NCI-H146 treated with DMSO at 0.1 percent for 48 hours (cell line): ENCODE data around the gene CLN6.
"Not testable (repeated sequence)": the region's sequence is repeated elsewhere in the genome, so short reads cannot be mapped to it uniquely, and the experiment has no call there.

Experiments
- DNase-seq: peaks from one replicate; lab custom pipeline; 2025; ENCODE audit not compliant: unreplicated experiment; lab: John Stamatoyannopoulos, UW

CLN6 gene

DNA sequence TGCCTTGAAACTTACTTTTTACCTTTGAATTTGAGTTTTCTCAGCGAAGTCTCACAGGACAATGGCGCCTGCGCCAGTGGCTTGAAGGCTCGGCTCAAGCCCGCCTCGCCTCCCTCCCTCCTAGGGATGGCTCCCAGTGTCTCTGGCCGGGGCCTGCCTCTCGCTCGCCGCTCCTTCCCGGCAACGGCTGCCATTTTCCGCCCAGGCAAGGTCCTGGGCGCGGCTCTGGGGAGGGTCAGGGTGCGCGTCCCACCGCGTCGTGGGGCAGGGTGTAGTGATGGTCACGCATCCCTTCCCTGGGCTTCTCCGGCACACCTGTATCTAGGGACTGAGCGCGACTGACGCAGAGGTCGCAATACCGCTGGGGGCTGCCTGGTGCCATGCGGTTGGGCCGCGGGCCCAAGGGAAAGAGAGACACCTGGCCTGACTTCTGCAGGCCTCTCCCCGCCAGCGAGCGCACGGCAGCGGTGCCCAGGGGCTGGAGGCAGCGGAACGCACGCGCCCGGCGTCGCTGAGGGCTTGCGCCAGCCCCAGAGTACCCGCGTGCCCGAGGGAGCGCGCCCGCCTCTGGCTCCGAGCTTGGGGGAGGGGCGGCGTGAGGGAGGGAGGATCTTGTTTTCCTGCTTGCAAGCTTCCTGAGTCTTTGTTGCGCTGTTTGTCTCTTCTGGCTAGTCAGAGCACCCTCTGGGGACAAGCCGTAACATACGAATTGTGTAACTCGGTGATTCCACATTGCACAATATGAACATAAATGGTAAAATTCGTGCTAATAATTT is 27.3 kb upstream of the CLN6 start:
- DNase-seq: peak; percentile 75

DNA sequence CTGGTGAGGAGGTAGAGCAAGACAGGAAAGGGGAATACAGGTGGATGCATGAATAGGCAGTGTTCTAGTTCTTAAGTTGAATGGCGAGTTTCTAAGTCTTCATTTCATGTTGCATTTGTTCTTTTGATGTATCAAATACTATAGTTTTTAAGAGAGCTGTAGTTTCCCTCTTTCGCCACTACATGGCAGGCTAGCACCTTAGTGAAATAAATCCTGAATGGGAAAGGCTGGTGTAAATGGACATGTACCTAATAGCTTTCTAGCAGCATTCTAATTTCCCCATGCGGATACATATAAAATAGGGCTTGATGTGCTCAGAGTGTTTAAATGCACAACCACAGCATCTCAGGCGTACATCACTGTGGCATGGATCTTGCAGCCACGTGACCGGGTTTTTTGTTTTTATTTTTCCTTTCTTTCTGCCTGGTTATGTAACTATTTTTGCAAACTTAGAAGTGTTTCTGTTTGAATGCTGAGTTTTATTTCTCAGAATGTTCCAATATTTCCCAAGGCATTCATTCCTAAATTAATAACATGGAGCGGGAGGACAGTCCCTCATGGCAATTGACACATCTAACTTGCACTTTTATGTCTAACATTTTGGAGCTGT is 23.5 kb upstream of the CLN6 start:
- DNase-seq: peak; percentile 51

DNA sequence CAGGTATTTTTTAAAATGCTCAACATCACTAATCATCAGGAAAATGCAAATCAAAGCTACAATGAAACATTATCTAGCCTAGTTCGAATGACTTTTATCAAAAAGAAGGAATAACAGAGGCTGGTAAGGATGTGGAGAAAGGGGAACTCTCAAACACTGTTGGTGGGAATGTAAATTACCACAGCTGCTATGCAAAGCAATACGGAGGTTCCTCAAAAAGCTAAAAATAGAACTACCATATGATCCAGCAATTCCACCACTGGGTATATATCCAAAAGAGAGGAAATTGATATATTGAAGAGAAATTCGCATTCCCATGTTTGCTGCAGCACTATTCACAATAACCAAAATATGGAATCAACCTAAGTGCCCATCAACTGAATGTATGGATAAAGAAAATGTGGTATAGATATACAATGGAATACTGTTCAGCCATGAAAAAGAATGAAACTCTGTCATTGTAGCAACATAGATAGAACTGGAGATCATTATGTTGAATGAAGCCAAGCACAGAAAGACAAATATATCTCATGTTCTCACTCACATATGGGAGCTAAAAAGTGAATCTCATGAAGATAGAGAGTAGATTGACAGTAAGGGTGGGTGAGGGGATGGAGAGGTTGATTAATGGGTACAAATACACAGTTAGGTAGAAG is 19.7 kb upstream of the CLN6 start:
- DNase-seq: no peak

DNA sequence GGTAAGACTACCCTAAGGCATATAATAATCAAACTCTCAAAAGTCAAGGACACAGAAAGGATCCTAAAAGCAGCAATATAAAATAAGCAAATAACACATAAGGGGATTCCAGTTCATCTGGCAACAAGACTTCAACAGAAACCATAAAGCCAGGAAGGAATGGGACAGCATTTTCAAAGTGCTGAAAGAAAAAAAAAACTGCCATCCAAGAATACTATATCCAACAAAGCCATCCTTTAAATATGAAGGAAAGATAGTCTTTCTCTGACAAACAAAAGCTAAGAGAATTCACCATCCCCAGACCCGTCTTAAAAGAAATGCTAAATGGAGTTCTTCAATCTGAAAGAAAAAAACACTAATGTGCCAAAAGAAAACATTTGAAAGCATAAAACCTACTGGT is 14.7 kb upstream of the CLN6 start:
- no peak for DNase-seq

DNA sequence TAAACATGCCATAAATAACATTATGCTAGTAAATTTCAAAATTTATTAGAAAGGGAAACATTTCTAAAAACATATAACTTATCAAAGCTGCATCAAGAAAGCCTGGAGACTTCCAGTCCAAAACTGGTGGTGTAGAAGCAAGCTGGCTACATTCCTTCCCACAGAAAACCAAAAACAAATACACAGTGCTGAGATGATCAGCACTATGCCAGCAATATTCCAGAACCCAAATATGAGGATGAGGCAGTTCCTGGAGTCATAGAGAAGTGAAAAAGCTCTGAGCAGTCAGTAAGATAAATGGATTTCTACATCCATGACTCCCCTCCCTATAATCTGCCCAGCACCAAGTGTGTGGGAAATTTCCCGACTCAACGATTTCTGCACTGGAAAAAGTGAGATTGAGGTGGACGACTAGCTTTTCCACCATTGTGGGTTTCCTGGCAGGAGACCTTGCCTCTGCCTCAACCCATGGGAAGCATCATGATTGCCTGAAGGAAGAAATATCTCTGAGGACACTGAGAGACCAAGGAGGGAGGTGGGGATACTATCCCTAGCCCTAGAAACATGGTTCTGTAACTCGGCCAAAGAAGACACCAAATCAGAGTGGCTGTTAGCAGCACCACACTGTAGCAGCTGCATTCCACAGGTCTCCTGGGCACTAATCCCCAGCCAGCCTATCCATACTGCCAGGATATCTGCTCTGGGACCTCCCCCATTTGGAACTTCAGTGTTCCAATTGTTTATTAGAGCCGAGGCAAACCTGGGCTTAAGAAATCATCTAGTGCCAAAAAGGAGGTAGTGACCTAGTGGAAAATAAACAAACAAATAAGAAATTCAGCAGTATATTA is 11.8 kb upstream of the CLN6 start:
- no peak for DNase-seq

DNA sequence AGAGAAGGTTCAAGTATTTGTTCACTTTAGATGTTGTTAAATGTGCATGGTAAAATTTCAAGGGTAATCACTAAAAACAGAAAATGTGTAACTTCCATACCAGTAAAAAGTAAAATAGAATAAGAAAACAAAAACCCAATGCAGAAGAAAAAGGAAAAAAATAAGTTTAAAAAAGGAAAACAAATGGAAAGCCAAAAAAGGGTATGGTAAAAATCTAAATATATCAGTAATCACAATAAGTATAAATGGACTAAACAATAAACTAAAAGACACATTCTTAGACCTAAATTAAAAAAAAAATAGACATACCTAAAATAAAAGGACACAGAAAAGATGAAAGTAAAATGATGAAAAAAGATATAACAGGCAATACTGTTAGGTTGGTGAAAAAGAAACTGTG is 9.5 kb upstream of the CLN6 start:
- no peak for DNase-seq

DNA sequence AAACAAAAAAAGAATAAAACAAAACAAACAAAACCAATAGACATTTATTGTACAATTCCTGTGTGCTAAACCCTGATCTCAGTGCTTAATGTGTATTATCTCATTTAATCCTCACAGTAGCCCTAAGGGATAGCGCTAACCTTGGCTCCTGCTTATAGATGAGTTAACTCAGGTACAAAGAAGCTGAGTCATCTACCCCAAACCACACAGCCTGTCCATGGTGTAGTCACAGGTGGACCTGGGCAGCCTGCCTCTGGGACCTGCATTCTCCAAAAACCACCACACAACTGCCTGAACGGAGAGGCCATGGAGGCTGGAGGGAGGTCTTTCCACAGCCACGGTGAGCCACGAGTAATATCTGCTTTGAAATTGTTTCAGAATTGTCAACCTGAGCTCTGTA is 5.5 kb upstream of the CLN6 start:
- no peak for DNase-seq

DNA sequence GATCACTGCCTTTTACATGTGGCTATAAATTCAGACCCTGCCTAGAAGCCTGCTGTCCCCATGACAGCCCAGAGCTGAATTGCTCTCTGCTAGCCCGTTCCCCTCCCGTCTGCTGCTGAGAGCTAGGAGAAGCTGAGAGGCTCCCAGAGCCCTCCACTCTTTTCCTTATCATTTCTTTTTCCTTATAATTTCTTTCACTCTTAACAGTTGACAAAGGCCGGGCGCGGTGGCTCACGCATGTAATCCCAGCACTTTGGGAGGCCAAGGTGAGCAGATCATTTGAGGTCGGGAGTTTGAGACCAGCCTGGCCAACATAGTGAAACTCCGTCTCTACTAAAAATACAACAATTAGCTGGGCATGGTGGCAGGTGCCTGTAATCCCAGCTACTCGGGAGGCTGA is 5.0 kb upstream of the CLN6 start:
- DNase-seq: not testable (repeated sequence)

DNA sequence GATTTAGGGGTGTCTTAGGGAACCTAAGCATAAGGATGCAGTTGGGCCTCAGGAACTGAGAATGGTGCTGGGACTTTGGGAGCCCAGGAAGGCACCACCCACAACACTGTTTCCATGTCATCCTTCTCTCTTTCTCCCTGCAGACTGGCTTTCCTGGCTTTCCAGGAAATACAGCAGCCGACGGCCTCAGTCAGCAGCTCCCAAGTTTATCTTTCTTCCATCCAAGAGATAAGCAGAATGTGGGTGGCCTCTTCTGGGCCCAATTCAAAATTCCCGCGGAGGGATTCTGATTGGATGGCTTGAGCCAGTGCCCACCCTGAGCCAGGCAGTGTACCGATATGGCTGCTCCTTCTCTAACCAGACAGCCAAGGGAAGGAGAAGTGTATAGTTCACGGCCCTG is 4.5 kb upstream of the CLN6 start:
- DNase-seq: no peak

DNA sequence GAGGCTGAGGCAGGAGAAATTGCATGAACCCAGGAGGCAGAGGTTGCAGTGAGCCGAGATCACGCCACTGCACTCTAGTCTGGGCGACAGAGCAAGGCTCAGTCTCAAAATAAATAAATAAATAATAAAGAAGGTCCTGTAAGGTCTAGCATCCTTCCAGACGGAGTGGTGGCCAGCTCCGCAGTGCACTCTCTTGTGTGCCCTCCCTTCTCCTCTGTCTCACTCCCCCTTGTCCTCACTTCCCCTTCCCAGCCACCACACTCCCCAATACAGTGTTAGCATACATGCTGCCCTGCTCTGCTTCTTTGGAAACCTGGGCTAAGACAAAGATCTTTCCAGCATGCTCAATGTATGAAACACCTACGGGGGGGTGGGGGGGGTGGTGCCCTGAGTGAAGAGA is 3.4 kb upstream of the CLN6 start:
- no peak for DNase-seq

DNA sequence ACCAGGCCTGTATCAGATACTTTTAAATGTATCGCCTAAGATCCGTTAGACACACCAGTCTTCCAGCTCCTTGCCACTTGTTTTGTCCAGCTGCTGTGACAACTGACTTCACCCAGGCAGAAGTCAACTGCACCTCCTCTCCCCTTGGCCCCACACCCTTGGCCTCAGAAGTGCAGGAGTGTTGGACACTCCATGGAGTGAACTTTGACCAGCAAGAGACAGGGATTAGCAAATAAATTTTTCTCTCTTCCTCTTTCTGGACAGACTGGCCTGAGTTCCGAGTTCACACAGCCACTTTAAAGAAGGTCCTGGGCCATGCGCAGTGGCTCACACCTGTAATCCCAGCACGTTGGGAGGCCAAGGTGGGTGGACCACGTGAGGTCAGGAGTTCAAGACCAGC is 2.9 kb upstream of the CLN6 start:
- no peak for DNase-seq

DNA sequence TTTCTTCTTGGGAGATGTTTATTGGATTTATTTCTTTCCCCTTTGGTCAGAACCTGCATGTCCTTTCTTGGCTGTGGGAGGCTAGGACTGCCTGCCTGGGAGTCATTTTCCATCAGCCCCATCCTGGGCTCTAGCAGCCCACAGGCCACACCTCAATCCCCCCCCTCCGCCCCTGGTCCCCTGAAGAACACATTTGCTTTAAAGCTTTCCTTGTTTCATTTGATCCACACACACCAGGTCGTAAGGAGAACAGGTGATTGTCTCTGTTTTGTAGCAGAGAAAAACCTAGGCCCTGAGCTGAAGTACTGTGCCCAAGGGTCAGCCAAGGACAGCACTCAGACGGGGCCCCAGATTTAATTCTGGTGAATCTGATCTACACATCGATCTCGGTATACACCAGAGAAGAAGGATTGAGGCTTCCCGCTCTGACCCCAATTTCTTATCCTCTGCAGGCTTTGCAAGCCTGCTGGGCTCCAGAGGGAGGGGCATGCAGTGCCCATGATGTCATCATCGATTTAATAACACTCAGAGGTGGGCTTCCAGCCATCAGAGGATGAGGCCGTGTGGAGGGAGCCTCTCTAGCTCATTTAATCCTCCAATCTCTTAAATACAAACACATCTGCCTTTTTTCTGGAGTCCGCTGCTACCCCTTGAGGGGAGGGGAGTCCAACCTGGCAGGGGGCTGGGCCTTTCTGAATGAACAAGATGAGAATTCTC is 1.7 kb upstream of the CLN6 start:
- DNase-seq: no peak

DNA sequence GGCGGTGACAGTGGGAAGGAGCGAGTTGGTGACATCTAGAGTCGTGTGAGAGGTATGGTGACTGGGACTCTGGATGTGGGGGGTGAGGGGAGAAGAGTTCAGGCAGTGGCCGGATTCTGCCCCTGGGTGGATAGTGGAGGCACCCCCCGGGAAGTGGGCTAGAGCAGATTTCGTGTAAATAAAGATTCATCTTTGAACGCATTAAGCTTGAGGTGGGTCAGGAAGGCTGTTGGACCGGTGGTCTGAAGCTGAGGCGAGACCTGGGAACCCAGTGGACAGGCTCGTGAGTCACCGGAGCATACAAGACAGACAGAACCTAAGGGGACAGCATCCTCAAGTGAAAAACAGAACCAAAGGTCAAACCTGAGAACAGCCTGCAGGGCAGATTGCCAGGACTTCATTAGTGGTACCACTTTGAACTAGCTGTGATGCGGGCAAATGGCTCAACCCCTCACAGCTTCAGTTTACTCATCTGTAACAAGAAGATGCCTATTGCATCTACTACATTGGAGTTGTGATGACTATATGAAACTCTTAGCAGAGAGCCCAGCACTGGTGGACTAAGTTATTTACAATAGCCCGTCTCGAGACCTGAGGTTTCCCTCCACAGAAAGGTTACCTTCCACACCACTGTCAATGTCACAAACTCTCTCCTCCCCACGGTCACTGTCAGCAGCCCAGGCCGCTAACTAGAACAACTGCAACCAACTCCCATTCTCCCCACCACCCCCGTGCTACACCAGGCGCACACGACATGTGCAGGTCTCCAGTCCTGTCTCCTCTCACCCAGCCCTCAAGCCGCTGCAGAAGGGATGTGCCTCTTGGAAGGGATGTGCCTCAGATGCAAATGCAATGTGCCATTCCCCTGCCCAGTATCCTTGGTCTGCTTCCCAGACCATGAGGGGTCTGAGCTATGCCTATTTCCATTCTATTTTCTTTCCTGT is 901 bp upstream of the CLN6 start:
- DNase-seq: no peak

DNA sequence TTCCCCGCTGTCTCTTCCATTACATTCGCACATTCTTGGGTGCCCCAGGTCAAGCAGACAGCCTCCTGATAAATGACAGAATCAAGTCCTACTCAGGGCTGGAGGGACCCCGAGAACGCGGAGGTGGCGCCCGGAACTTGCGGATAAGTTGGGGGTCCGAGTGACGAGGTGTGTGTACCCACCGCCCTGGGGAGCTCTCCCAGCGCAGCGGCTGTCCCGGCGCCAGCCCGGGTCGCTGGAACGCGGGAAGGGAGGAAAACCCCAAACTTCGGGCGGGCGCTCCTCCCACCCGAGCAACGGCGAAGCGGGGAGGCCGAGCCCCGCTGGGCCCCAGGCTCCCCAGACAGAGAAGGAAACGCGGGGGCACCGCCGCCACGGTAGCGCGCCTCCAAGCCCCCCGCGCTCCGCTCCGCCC is 550 bp downstream of the CLN6 start:
- no peak for DNase-seq

DNA sequence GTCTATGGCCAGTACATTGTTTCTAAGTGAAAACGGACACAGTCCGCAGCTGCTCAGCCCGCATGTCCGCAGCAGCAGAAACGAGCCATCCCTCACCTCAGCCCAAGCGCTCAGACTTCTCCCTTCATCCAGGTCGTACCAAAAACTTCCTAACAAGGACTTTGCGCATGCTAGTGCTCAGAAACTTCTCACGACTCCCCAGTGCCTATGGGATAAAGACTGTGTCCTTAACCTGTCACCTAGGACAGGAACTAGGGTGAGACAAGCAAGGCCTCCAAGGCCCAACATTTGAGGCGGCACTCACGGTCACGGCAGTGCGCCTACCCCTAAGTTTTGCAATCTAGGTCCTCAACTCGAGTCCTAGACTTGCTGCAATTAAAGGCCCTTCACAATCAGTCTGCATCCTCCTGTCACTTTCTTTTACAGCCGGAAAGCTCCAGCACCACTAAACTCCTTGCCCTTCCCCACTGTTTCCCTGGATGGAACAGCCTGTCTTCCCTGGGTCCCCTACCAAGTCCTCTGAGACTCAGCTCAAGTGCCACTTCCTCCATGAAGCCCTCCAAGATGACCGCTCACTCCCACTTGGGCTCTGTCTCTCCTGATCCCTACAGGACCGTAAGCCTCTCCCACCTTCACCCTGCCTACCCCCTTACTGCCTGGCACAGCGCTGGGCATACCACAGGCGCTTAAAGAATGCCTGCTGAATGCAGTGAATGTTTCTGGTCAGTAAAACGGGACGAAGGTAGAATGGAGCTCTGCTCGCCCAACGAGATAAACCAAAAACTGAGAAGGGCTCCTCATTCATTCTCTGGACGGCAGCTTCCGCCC is 1.2 kb downstream of the CLN6 start:
- no peak for DNase-seq

DNA sequence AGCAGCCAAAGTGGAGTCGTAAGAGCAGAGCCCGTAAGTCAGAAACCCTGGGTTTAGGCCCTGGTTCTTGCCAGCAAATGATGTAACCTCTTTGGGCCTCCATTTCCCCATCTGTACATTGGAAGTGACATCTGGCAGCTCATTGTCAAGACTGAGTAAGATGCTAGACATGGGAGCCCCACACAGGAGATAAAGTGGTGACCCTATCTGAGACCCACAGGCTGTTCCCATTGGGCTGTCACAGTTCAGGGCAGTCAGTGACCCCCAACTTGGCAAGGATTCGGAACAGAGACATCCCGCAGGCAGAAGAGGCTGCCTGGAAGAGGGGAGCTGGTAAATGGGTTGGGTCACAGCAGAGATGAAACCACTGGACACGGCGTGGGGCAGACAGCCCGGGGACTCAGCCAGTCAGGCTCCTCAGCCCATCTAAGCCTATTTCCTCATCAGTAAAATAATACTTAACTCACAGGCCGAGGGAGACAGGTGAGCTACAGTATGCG is 1.8 kb downstream of the CLN6 start:
- no peak for DNase-seq

DNA sequence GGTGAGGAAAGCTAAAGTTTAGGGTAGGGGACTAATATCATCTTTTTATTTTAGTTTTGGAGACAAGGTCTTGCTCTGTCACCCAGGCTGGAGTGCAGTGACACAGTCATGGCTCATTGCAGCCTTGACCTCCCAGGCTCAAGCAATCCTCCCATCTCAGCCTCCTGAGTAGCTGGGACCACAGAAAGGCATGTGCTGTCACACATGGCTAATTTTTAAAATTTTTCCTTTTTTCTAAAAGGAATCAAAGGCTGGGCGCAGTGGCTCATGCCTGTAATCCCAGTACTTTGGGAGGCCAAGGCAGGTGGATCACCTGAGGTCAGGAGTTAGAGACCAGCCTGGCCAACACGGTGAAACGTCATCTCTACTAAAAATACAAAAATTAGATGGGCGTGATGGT is 4.1 kb downstream of the CLN6 start:
- DNase-seq: not testable (repeated sequence)

DNA sequence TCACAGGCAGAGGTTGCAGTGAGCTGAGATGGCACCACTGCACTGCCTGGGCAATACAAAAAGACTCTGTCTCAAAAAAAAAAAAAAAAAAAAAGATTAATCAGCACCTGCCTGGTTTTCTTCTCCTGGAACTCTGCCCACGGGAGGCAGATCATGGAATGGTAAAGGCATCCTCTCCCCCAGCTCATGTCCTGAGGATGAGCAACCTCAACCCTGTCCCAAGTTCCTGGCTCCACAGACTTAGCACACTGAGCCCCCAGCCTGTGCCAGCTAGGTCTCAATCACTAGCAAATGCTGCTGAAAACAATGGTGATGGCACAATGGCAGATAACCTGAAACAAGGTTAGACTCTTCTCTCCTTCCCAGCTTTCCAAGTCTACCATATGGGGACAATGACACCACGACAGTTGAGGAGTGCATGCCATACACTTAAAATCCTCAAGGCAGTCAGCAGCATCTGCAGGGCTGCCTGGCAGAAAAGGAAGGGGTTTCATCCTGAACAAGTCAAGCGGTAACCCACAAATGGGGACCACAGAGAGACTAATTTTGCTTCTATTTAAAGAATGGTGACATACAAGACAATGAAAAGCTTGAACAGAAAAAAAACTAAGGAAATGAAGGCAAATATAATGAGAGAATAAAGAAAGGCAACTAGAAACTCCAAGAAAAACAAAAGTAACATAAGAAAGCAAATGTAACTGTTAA is 4.8 kb downstream of the CLN6 start:
- no peak for DNase-seq
